ENCODE data around the gene ARID3B. TPM values are rescaled to one million over a fixed set of nuclear protein-coding genes. Genes with fewer than 3 reads are reported as not detected.
A peak's percentile ranks its signal among the peaks of the same experiment; 100 is the strongest.

Gene ARID3B
- total and polyA plus RNA-seq, 2 of the 13 experiments (the other 11 are each of a cell fraction or from before 2014, with no cell fraction given), result 5.3 to 12.8 TPM

GRCh38 chr15:74615508-74616365 lies 74.7 kb downstream of the ARID3B start, which contains the start of gene CLK3 (continued):
- TF ChIP-seq NR2F2 (IDR thresholded peaks at IDR 0.05; ENCODE audit: borderline replicate concordance, low read depth) (0 out of 2 replicates have a peak, but pooled peaks have one; percentile 66), AKNA (CRISPR knock-in tag; IDR thresholded peaks at IDR 0.05; ENCODE audit: borderline replicate concordance) (no peak), BHLHE40 (IDR thresholded peaks at IDR 0.05; ENCODE audit: low read length) (peak; percentile 89), WIZ (CRISPR knock-in tag; IDR thresholded peaks at IDR 0.05) (no peak), ZNF557 (CRISPR knock-in tag; IDR thresholded peaks at IDR 0.05) (no peak), RXRA (CRISPR knock-in tag; IDR thresholded peaks at IDR 0.05) (peak; percentile 55; the same call in 1 of the 2 replicates), POGK (CRISPR knock-in tag; conservative IDR thresholded peaks at IDR 0.05) (peak; percentile 87), ADNP (CRISPR knock-in tag; IDR thresholded peaks at IDR 0.05) (no peak), PRDM10 (CRISPR knock-in tag; IDR thresholded peaks at IDR 0.05; ENCODE audit: low read depth) (no peak), SNAPC4 (CRISPR knock-in tag; IDR thresholded peaks at IDR 0.05) (no peak)

Data from HepG2 (cell line).